OCI-LY3 (cell line): ENCODE results near the gene SFXN5.

Experiments used
- CTCF ChIP-seq: fragments of 200-600, 300-600 bp; sonication (generic); IDR thresholded peaks from 2 replicates; pipeline ENCODE4 v1.5.1; 2014; ENCODE audit warnings: antibody characterized with exemption, low read length, low read depth
- EZH2phosphoT487 ChIP-seq: fragments of 200-600 bp; shearing (Covaris generic); IDR thresholded peaks from 2 replicates; pipeline ENCODE4 v1.6.1; 2018; ENCODE audit warnings: antibody characterized with exemption, mixed run types, low read depth

DNA sequence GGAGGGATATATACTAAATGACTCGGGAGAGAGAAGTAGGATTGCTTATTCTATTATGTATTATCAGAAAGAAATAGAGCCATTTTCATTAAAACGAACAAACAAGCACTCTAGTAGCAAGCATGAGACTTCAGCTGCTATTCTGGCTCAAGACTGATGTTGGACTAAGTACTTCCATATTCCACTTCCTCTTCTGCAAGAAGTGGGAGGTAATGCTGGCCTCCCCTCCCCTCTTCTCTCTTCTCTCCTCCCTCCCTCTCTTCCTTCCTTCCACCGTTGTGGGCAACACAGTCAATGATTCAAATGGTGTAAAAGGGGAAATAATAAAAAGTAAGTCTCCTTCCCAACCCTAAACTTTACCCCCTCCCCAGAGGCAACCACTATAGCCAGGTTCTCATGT, 91.6 kb downstream of the SFXN5 start:
- no peak for TF ChIP-seq CTCF
- no peak for TF ChIP-seq EZH2phosphoT487
